LHCN-M2 (cell line): ENCODE data around the gene POLN. TPM values are rescaled to one million over a fixed set of nuclear protein-coding genes. Genes with fewer than 3 reads are reported as not detected.
"Not testable (repeated sequence)": the region's sequence is repeated elsewhere in the genome, so short reads cannot be mapped to it uniquely, and the experiment has no call there.

ENCODE experiments used
- DNase-seq: peaks from one replicate; pipeline ENCODE4 v3.0.0-alpha.2; 2012; ENCODE audit warnings: low read depth
- total RNA-seq: library from RNA; depleted of rRNA; stranded (reverse); fragments of >200 nt; gene quantifications from 2 replicates; pipeline ENCODE4 v1.2.3, GENCODE V29; 2014

POLN gene
- total RNA-seq, 1 experiment from 2014 or later = 2.1 TPM

DNA sequence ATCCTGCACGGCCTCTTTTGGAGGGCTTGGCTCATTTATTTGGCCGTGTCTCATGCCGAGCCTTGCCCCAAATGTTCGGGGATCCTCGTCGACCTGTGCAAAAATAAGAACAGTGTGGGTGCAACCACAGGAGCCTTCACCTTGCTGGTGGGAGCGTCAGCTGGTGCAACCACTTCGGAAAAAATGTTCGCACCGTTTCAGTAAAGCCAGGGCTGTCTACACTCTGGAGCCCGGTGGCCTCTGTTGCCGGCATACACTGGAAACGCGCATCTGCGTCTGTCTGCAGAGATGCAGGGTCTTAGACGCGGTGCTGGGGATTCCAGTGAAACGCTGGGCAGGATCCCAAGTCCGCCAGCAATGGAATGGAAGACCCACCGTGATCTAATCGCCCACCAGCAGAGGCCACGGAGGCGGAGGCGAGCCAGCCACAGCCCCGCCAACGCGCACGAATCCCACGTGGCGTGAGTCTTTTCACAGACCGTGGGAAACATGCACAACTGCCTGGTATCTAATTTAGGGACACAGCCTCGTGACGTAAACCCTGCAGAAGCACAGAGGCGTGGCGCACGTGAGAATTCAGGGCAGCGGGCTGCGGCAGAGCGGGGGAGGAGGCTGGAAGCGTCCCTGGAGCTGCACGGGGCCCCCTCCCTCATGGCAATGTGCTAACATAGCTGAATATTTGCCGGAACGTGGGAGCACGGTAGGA lies 33.8 kb upstream of the POLN start:
- DNase-seq = no peak

DNA sequence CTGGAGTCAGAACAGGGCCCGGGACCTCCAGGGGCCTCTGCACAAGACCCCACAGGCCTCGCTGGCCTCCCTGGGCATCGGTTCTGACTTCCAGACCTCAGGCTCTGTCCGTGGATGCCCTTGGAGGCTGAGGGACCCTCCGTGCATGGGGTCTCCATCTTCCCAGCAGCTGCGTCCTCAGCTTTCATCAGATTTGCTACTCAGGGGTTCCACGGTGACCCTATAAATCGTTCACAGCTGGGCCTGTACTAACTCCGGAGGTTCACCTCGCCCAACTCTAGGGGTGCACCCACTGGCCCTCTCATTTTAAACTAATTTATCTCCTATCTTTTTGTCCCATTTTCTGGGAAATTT lies 33.1 kb upstream of the POLN start:
- DNase-seq = not testable (repeated sequence)

DNA sequence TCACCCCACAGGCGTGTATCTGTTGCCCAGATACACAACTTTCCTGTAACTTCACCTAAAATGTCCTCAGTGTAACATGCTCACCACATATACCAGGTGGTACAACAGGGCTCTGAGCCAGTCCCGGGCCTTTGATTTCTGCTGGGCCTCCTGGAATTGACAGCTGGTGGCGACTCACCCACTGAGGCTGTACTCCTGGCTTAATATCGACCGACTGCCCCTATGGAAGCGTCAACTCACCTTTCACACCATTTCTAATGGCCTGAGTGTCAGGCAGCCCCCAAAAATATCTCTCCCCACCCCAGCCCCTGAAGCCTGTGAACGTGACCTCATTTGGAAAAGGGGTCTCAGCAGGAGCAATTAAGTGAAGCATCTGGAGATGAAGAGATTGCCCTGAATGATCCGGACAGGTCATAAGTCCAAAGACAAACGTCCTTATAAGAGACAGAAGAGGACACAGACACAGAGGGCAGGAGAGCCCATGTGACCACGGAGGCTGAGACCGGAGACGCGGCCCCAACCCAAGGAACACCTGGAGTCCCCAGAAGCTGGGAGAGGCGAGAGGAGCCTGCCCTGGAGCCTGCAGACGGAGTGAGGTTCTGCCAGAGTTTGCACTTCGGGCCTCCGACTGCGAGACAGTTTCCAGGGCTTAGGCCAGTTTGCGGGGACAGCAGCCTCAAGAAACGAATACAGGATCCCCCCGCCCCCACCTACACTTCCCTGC lies 32.6 kb upstream of the POLN start:
- peak; percentile 30 for DNase-seq

DNA sequence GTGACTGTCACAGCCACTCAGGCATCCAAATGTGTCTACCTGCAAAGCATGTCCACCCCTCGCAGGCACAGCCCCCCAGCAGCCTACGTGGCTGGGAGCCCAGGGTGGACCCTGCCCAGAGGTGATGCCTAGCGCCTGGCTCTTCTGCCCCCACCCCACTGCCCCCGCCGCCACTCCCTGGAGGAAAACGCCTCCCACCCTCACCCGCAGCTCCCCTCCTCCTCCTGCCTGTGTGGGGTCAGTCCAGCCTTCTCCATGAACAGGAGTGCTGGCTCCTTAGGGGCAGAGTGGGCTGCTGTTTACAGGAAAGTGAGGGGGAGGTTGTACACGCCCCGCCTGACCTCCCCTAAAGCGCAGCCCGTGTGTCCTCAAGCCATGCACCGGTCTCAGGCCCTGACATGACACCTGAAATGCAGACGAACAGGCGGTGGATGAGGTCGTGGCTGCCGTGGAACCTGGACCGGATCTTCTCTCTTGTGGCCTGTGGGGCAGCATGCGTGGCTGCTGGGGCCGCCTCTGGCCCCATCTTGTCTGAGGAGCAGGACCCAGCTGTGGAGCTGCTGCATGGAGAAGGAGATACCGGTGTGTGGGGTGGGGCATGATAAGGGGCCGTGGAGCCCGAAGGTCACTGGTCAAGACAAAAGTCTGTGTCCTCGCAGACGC lies 31.9 kb upstream of the POLN start:
- no peak for DNase-seq

DNA sequence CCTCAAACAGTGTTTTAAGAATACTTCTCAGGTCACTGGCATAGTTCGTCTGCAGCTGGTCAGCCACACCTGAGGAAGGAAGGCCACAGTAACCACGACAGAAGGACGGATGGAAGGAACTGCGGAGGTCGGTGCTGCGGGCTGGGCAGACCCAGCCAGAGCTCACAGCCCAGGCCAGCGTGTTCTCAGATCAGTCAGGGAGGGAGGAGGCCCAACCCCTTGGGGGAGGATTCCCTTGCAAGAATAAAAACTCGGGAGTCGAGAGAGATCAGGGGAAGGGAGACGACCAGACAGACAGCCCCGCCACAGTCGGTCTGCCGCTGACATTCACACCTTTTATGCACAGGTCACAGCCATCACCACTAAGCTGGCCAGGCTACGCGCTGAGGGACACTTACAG lies 31.3 kb upstream of the POLN start:
- DNase-seq = no peak

GRCh38 chr4:2272828-2273120 lies 30.9 kb upstream of the POLN start:
- DNase-seq = no peak

- no peak for DNase-seq
Measured at GRCh38 chr4:2272026-2272827, 30.3 kb upstream of the POLN start.

DNA sequence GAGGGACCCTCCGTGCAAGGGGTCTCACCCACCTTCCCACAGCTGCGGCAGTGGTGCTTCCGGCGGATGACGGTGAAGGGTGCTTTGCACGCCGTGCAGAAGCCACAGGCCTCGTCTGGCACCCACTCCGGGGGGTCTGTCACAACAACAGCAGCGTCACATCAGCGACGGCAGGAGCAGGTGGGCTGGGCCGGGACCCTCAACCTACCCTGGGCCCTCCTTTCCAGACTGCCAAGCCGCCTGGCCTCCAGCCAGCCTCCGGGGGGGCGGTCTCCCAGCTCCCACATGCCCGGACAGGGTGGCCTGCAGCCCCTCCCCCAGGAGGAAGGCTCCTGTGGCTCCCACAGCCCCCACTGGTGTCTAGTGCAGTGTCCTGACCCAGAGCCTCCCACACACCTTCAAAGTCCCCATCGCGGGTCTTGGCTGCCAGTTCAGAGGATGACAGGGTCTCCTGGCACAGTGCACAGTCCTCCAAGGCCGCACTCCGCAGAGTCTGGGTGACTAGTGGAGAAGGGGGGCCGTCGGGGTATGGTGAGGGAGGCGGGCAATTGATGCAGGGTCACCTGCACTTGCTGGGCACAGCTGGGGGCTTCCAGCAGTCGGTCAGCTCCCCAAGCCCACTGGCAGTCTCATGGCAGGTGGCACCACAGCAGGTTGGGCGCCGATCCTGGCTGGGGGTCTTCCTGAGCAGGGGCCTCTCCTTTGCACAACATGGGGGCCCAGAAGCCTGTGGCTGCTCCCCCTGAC lies 29.5 kb upstream of the POLN start:
- no peak for DNase-seq

GRCh38 chr4:2270341-2271165 lies 28.6 kb upstream of the POLN start:
- DNase-seq = no peak

DNA sequence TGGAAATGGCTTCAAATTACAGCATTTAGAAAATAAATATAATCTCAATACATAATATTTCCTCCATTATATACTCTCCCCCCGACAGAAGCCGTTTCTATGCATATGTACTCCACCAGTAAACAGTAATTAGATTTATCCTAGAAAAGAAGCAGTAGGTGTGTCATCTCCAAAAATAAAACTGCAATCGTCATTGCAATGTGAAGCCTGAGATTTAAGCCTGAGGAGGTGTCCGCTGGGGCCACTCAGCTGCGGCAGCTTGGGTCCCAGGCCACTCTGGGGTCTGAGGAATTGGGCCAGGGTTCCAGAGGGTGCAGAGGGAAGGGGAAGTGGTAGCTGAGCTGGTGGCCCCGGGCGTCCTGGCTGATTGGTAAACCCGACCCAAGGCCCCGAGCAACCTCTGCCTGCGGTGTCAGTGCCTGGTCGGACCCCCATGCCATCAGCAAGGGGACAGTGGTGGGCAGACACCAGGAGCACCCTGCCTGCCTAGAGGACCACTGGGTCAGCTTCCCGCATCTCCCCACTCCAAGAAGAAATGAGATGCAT lies 27.8 kb upstream of the POLN start:
- DNase-seq = no peak

DNA sequence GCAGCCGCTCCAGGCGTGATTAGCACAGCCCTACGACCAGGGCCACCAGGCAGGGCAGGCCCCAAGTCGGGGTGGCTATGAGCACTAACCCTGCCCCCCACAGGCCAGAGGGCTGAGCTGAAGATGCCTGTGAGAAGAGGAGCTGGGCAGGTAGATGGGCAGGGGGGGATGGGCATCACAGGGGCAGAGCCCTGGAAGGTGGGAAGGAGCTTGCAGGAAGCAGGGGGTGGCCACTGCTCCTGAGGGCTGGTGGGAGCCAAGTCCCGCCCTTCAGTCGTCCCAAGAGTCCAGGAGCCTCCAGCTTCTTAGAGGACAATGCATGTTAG lies 27.2 kb upstream of the POLN start:
- DNase-seq = no peak

DNA sequence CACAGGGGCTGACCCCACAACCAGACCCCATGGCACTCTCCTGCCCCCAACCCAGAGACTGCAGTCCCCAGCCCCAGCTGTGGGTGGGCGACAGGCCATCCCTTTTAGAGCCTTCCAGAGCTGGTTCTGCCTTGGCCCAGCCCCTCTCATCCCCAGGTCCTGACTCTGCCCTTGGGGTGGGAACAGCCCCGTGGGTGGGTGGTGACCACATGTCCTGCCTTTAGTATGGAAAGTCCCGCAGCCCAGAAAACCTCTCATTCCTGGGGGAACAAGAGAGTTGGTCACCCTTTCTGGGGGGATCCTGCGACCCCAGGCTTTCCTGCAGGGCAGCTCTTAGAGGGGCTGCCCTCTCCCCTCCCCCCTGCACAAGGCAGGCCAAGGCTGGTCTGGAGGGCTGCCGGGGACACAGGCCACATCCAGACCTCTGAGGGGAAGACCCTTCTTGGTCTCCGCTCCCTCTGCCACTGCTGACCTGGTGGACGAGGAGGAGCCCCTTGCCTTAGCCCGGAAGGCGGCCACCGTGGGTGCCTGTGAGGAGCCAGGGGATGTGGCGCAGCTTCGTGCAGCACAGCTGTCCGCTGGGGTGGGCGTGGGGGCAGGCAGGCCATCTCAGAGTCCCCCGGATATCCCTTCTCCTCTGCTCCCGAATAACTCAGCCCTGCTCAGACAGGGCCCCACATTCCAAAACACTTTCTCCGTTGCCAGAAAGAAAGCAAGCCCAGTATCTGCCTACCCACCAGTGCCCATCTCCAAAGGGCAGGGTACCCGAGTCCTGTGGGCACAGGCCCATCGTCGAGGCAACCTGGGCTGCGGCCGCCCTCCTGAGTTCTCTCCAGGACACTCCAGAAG lies 26.7 kb upstream of the POLN start:
- no peak for DNase-seq

DNA sequence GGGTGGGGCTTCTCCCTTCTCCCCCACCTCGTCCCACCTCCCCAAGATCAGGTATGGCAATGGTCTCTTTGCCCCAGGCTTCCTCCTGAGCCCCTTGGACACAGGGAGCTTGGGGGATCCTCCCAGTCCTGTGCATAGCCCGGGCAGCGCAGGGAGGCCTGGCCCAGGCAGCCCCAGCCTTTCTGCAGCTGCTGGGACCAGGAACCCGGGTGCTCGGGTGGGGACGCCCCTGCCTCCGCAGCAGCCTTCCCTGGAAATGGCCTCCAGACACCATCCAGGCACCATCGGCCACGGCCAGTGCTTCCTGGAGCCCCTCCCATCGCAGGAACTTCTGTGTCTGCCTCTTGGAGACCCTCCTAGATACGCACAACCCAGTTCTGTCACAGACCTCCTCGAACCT lies 25.9 kb upstream of the POLN start:
- DNase-seq = no peak

DNA sequence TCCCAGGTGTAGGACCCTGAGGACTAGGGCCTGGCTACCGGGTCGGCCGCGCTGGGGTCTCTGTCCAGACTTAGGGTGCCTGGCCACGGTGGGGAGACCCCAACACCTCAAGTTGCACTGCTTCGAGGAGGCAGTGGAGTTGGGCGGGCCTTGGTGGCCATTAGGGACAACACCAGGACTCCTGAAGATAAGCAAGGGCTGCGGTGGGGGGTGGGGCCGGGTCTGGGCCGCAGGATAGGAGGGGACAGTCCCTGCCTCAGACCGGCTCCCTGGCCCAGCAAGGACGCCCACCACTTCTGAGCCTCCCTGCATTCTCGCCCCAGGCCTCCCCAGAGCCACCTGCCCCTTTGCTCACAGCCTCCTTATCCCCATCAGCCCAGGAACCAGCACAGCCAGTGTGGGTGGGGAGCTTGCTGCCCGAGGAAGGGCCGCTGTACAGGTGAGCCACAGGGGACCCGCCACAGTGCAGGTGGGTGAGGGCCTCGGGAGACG lies 25.4 kb upstream of the POLN start:
- no peak for DNase-seq

- no peak for DNase-seq
Measured at GRCh38 chr4:2266821-2267220, 24.9 kb upstream of the POLN start.

GRCh38 chr4:2266181-2266580 lies 24.3 kb upstream of the POLN start:
- DNase-seq = peak; percentile 72

DNA sequence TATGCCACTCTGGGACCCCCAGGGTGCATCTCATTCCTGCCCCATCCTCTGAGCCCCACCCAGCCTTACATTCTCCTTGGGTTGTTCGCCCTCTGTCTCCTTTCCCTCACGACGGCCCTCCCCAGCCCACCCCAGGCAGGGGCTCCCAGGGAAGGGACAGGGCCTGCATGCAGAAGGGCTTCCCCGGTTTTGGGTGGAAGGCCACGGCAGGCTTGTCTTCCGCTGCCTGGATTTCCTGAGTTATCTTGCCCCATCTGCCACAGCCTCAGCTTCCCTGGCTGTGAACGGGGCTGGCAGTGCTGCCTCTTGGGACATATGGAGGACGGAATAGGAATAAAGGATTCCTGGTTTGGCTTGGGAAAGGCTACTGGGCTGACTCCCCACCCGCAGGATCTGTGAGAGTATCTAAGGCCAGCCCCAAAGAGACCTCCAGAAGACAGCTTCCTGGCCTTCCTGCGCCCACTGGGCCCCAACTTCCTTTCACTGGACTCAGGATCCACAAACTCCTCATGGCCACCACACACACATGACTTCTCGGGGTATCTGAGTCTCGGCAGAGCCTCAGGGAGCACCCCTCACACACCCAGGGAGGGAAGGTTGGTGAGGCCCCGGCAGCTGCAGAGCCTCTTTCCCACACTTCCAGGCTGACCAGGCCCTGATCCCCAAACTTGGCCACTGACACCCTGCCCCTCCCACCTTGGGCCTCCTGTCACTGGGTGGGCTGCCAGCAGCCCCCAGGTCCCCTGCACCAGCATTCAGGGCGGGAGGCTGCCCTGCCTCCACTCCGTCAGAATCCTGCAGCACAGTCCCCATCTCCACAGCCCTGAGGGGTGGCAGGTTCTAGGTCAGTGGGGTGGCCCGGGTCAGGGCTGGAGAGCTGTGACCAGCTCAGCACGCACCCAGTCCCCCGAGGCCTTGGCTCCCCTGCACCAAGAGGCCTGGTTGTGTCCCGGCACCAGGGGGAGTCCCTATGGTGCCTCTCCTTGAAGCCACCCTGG lies 23.5 kb upstream of the POLN start:
- no peak for DNase-seq

- DNase-seq = no peak
Measured at GRCh38 chr4:2264481-2265041, 22.6 kb upstream of the POLN start.
